H1 (cell line): ENCODE measurements around the gene MAGEC2.

Experiments used
- ASH2L ChIP-seq: fragments of 200-600, 300-600 bp; sonication (generic); IDR thresholded peaks from one replicate; pipeline ENCODE4 v1.7.1; 2017; ENCODE audit warnings: low read length
- EZH2 ChIP-seq: fragments of 200-600 bp; sonication (generic); IDR thresholded peaks from 2 replicates; pipeline ENCODE4 v1.7.1; 2012; ENCODE audit warnings: low read depth, mild to moderate bottlenecking, moderate library complexity, low read length, inconsistent platforms; ENCODE audit not compliant: severe bottlenecking
- NRF1 ChIP-seq: IDR thresholded peaks from 2 replicates; pipeline ENCODE4 v1.6.1; 2011; ENCODE audit warnings: mild to moderate bottlenecking, low read depth, low read length, improper control_type of control experiment
- POLR2A ChIP-seq, 2 experiments: IDR thresholded peaks; 1 replicate in 1 of 2; 2 replicates in 1 of 2; pipeline ENCODE4 v1.6.1; 2011; ENCODE audit warnings: low read depth in 2 of 2, low read length in 2 of 2, mild to moderate bottlenecking in 2 of 2; ENCODE audit errors: control extremely low read depth in 1 of 2
- POLR2AphosphoS5 ChIP-seq: IDR thresholded peaks from 2 replicates; pipeline ENCODE4 v1.6.1; 2011; ENCODE audit warnings: low read depth, low read length
- SP1 ChIP-seq: IDR thresholded peaks from 2 replicates; pipeline ENCODE4 v1.6.1; 2011; ENCODE audit warnings: low read depth, low read length
- TAF1 ChIP-seq: IDR thresholded peaks from 2 replicates; pipeline ENCODE4 v1.6.1; 2011; ENCODE audit warnings: mild to moderate bottlenecking, low read depth, low read length
- TF ChIP-seq, protein P1 (sequence below), 3 experiments: IDR thresholded peaks; 1 replicate in 2 of 3; 2 replicates in 1 of 3; pipeline versions ENCODE4 v1.5.1 to v1.6.1; 2011; ENCODE audit warnings: low read length in 3 of 3, mild to moderate bottlenecking in 3 of 3, inconsistent platforms in 2 of 3, low read depth in 1 of 3, moderate library complexity in 1 of 3; ENCODE audit not compliant: insufficient read depth in 1 of 3; ENCODE audit errors: control extremely low read depth in 1 of 3
- TF ChIP-seq, protein P2 (sequence below): IDR thresholded peaks from 2 replicates; pipeline ENCODE4 v1.6.1; 2011; ENCODE audit warnings: low read length, improper control_type of control experiment

DNA sequence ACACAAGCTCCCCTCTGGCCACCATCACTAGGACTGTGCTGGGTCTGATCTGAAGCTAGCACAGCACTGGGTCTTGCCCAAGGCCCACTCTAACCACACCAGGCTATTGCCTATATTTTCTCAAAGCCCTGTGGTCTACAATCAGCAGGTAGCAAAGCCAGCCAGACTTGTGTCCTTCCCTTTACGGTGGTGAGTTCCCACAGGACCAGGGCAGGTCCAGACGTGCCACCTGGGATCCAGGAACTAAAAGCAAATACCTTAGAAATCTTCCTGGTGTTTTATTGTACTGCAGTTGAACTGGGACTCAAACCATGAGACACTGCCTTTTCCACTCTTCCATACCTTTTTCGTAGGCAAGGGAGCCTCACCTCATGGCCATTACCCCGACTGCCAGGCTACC lies 9.0 kb upstream of the MAGEC2 start:
- no peak for TF ChIP-seq TAF1
- TF ChIP-seq, protein P1, sequence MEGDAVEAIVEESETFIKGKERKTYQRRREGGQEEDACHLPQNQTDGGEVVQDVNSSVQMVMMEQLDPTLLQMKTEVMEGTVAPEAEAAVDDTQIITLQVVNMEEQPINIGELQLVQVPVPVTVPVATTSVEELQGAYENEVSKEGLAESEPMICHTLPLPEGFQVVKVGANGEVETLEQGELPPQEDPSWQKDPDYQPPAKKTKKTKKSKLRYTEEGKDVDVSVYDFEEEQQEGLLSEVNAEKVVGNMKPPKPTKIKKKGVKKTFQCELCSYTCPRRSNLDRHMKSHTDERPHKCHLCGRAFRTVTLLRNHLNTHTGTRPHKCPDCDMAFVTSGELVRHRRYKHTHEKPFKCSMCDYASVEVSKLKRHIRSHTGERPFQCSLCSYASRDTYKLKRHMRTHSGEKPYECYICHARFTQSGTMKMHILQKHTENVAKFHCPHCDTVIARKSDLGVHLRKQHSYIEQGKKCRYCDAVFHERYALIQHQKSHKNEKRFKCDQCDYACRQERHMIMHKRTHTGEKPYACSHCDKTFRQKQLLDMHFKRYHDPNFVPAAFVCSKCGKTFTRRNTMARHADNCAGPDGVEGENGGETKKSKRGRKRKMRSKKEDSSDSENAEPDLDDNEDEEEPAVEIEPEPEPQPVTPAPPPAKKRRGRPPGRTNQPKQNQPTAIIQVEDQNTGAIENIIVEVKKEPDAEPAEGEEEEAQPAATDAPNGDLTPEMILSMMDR (IDR thresholded peaks at IDR 0.05; ENCODE audit: control extremely low read depth in 1 of 3, insufficient read depth in 1 of 3, low read depth in 1 of 3, low read length in 3 of 3) = no peak
- TF ChIP-seq NRF1 = no peak
- TF ChIP-seq POLR2A (IDR thresholded peaks at IDR 0.05; ENCODE audit: control extremely low read depth in 1 of 2, low read depth in 2 of 2, low read length in 2 of 2) = no peak
- no peak for TF ChIP-seq ASH2L
- no peak for TF ChIP-seq SP1
- TF ChIP-seq, protein P2, sequence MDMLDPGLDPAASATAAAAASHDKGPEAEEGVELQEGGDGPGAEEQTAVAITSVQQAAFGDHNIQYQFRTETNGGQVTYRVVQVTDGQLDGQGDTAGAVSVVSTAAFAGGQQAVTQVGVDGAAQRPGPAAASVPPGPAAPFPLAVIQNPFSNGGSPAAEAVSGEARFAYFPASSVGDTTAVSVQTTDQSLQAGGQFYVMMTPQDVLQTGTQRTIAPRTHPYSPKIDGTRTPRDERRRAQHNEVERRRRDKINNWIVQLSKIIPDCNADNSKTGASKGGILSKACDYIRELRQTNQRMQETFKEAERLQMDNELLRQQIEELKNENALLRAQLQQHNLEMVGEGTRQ = no peak
- TF ChIP-seq POLR2AphosphoS5 = no peak
- TF ChIP-seq EZH2 = no peak
